ENCODE measurements around the gene GCK. TPM values are rescaled to one million over a fixed set of nuclear protein-coding genes. Genes with fewer than 3 reads are reported as not detected.
"Not testable (repeated sequence)": the region's sequence is repeated elsewhere in the genome, so short reads cannot be mapped to it uniquely, and the experiment has no call there.

The GCK gene
- total RNA-seq, 1 donor from 2014 or later, result 0.79 TPM

DNA sequence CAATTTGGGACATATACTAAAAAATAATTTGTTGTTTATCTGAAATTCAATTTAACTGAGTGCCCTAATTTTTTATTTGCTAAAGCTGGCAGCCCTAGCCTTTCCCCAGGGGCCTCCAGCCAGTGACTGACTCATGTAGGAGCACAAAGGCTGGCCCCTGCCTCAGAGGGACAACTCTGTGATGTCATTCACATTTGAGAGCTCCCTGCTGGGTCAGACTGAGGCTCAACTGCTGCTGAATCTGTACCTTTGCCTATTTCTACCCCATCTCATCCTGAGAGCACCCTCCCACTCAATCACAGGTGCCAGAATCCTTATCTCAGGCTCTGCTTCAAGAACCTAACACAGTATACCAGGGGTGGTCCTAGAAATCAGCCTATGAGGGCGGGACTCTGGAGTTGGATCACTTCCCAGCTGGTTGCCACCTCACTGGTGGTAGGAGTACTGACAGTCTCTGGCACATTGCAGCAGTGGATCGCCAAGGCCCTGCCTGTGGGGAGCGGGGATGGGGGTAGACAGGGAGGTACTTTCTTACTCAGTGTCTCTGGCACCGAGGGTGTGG lies 11.6 kb downstream of the GCK start:
- no peak for DNase-seq

DNA sequence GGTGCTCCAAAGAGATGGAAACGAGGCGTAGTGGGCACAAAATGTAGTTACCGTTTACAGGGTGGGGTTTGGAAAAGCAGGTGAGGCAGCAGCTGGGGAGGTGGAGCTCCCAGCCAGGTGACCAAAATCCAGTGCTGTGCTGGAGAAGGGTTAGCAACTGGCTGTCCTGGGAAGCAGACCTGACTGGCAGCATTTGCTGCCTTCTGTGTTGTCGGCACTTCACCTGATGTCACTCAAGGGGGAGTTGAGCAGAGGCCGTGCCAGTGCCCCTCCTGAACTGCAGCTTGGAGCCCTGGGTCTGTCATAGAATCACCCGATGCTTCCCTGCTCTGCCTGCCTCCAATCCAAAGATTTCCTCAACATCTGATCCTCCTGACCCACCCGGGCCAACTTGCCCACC lies 12.8 kb downstream of the GCK start:
- no peak for DNase-seq

DNA sequence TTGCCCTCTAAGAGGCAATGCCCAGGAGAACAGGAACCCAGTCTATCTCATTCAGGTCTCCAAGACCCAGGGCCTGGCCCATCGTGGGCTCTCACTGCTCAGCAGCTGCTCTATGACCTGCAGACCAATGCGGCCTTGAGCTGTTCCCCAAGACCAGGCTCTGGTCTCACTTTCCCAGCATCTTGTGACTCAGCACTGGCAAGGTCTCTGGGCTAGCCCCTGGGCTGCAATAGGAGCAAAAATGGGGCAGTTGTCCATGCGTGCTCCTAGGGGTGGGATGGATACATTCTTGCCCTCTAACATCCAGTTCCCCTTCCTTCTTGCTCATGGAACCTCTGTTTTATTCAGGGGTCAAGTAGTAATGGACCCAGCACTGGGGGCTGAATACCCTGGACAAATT lies 13.5 kb downstream of the GCK start:
- no peak for DNase-seq

DNA sequence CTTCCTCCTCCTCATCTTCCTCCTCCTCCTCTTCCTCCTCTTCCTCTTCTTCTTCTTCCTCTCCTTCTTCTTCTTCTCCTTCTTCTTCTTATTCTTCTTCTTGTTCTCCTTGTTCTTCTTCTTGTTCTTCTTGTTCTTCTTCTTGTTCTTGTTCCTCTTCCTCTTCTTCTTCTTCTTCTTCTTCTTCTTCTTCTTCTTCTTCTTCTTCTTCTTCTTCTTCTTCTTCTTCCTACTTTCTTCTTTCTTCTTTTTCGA lies 14.6 kb downstream of the GCK start:
- DNase-seq, result not testable (repeated sequence)

DNA sequence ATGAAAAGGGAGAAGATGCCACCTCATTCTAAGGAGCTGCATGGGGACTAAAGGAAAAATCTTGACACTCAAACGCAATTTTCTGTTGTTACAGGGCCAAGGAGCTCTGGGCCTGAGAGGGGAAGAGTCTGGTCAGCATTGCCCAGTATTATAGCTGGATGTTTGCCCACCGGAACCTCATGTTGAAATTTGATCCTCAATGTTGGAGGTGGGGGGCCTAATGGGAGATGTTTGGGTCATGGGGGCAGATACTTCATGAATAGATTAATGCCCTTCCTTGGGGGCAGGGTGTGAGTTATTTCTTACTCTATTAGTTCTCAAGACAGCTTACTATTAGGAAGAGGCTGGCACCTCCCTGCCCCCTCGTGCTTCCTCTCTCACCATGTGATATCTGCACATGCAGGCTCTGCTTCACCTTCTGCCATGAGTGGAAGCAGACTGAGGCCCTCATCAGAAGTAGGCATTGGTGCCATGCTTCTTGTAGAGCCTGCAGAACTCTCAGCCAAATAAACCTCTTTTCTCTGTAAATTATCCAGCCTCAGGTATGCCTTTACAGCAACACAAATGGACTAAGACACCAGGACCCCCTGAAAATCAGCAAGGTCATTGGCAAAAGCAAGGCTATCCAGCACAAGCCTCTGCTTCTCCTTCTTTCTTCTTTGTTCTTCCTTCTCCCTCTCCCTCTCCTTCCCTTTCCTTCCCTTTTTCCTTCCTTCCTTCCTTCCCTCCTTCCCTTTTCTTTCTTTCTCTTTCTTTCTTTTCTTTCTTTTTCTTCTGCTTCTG lies 15.1 kb downstream of the GCK start:
- no peak for DNase-seq

DNA sequence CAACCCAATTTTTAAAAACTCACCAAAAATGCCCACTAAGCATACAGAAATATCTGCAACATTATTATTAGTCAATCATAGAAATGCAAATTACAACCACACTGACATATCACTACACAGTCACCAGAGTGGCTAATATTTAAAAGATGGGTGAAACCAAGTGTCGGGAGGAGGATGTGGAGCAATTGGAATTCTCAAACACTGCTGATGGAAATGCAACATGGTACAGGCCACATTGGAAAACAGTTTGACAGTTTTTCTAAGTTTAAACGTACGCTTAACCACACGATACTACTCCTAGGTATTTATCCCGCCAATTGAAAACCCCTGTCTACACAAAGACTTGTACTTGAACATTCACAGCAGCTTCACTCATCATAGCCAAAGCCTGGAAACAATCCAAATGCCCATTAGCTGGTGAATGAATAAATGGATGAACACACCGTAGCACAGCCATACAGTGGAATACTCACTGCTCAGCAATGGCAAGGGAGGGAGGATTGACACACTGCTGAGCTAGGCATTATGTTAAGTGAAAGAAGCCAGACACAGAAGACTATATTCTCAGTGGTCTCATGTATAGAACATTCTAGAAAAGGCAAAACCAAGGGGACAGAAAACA lies 16.3 kb downstream of the GCK start:
- no peak for DNase-seq

DNA sequence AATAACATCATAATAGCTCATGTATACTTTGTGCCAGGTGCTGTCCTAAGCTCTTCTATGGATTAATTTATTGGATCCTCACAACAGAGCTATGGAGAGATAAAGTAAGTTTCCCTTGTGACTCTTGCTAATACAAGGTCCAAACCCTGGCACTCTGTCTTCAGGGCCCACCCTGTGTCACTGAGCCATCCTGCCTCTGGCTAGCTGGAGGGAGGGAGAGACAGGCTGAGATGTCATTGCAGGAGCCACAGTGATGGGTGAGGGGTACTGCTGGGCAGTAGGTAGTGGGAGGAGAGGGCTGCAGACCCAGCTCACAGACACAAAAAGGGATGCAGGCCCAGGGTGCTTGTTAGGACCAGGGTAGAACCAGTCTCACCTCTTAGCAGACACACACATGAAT lies 16.9 kb downstream of the GCK start:
- DNase-seq, result no peak

DNA sequence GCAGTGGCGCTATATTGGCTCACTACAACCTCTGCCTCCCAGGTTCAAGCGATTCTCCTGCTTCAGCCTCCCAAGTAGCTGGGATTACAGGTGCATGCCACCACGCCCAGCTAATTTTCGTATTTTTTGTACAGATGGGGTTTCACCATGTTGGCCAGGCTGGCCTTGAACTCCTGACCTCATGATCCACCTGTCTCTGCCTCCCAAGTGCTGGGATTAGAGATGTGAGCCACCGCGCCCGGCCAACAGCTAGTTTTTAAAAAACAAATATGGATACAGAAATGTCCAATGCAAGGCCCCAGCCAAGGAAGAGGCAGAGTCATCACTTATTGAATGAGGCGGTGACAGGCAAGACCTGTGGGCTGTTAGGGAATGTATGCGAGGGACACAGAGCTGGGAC lies 17.3 kb downstream of the GCK start:
- DNase-seq, result not testable (repeated sequence)

DNA sequence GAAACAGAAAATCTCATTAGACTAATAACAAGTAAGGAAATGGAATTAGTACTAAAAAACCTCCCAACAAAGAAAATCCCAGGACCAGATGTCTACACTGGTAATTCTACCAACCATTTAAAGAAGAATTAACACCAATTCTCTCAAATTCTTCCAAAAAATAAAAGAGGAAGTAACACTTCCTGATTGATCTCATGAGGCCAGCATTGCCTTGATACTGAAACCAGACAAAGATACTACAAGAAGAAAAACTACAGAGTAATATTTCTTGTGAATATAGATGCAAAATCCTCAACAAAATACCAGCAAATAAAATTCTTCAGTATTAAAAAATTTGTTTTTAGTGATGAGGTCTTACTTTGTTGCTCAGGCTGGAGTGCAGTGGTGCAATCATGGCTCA lies 21.3 kb downstream of the GCK start:
- no peak for DNase-seq

DNA sequence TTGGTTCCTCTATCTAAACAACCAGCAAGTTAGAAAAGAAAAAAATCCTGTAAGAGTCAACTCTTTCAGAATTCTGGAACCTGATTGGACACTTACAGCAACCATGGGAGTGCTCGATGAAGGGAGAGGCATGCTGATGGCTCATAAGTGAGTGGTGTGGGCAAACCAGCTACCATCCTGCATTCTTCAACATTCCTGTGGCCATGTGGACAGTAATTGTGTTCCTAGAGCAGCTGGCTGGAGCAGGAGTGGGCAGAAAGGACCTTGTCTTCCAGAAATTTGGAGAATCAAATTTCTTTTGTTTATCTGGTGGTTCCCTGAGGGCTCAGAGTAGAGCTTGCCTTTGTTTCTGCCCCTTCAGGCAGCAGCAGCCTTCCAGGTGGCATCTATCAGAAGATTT lies 25.6 kb downstream of the GCK start:
- DNase-seq, result no peak

DNA sequence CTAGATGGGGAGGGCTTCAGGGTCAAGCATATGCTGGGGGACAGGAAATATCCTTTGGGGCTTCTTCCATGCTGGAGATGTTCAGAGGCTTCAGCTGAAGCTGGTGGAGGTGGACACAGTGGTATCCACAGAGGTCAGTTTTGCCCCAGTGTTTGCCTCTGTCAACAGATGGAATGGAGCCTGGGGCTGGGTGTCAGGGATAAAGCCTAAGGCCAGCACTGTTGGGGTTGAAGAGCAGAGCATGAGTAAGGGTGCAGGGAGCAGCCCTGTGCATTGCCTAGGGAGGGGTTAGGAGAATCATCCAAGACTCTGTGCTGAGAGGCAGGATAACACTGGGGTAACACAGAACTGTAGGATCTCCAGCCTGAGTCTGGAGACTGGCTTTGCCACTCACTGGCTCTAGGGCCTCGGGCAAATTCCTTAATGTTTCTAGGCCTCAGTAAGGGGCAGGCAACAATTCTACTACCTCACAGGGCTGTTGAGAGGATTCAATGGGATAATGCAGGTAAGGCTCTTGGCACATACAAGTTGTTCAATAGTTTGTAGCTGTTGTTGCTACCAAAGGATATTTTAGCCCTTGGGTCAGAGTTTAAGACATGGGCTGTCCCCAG lies 26.3 kb downstream of the GCK start:
- DNase-seq, result no peak

DNA sequence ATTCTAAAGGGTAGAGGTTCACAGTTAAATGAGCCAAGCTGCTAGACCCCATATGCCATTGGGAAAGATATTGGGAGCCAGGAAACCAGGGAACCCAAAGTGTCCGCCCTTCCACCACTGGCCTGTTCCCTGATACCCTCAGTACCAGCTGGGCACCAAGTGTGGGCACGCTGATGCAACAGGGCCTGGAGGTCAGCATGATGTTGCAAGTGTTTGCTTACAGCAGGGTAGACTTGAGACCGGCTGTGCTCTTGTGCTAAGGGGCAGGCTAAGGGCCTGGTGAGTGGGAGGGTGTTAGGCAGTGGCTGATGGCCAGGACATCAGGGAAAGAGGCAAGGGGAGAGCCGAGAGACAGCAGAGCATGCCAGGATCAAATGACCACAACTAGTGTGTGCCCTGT lies 27.1 kb downstream of the GCK start:
- no peak for DNase-seq

DNA sequence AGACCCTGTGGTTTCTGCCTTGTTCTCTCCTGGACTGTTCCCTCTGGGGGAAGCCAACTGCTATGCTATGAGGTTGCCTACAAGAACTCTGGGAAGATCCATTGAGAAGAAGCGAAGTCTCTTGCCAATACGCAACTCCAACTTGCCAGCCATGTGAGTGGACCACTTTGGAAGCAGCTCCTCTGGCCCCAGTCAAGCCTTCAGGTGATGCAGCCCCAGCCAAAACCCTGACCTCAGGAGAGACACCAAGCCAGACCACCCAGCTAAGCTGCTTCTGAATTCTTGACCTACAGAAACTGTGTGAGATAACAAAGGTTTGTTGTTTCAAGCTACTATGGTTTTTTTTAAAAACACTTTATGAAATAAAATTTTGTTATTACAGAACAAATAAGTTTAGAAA lies 27.9 kb downstream of the GCK start:
- DNase-seq, result no peak

DNA sequence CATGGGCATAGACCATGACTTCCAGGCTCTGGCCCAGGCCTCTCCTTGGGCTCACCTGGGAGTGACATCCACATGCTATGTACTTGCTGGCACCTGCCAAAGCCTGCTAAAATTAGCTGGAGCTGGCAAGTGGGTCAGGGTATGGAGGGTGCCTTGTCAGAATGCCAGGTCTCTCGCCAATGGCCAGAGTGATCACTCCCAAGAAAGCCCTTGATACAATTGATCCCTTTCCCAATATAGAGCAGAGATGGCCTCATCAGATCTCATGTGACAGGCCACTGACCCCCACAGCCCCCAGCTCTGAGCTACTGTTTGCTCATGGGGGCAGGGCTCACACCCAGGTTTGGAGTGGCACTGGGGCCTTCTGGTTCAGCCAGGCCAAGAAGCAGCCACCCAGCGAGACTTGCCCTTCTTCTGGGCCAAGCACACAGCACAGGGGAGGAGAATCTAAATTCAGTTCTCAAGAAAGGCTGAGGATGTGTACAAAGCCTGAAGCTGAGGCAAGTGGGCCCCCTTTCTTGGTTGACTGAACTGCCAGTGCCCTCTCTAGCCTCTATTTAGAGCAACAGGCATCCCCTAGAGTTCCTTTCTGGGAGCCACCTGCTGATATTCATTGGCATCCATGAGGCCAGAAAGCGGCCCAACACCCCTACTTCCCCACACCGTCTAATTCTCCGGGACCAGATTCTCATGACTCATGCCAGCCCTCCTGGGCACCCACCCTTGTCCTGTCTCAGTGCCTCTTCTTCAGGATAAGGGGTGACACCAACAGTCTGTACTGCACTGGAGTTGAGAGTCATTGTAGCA lies 29.2 kb downstream of the GCK start:
- no peak for DNase-seq

DNA sequence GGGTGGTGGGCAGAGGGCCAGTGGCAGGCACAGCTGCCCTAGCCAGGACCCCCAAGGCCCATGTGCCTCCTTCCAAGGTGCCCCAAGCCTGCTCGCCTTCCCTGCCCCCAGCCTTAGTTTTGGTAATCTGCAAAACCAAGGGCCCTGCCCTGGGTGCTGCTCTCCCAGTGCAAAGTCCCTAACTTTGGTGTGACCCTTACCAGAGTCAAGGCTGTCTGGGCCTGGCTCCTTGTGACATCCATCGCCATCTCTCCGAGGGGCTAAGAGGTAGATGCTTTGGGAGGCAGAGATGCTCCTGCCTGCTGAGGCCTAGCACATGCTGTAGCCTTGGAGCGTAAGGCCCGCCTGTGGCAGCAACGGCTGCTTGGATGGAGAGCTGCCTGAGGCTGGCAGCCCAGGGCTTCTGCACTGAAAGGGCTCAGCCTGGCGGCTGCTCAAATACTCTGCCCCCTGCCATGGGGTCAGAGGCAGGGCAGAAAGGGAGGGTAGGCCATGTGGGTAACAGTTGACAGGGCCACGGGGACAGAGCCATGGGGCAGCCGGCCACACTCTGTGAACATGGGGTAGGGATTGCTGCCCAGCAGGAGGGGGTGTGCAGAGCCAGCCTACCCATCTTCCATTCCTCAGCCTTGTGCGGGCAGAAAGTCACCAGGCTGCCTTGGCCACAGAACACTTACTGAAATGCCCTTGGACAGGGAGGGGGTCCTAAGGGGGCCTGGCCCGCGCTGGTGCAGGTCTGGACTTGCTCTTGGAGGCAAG lies 30.2 kb downstream of the GCK start:
- no peak for DNase-seq

DNA sequence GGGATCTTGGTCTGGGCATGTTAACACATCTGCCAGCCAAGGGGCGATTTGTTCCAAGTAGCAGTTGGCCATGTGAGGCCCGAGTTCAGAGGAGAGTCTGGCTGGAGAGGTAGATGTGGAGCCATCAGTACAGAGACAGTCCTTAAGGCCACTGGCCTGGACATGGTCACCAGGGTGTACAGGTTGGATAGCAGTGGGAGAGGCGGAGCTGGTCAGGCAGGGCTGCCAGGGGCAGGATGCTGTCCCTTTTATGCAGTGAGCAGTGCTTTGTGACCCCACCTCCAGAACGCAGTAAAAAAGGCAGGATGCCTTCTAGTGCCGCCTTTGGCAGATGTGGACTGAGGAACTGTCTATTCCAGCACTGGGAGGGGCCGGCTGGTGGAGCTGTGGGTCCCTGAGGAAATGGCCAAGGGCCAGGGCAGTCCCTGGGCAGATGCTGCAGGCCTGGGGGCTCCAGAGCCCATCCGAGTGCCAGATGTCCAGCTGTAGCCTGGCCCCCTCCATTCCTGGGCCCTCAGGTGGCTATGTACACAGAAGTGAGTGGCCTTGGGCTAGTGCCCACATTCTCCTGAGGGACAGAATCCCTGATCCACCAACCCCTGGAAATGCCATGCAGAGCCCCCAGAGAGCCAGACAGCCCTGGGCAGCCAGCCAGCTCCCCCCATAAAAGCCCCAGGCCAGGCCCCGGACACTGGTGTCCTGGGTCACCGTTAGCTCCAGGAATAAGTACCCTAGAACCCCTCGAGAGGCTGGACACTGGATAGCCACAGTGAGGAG lies 31.0 kb downstream of the GCK start:
- no peak for DNase-seq

DNA sequence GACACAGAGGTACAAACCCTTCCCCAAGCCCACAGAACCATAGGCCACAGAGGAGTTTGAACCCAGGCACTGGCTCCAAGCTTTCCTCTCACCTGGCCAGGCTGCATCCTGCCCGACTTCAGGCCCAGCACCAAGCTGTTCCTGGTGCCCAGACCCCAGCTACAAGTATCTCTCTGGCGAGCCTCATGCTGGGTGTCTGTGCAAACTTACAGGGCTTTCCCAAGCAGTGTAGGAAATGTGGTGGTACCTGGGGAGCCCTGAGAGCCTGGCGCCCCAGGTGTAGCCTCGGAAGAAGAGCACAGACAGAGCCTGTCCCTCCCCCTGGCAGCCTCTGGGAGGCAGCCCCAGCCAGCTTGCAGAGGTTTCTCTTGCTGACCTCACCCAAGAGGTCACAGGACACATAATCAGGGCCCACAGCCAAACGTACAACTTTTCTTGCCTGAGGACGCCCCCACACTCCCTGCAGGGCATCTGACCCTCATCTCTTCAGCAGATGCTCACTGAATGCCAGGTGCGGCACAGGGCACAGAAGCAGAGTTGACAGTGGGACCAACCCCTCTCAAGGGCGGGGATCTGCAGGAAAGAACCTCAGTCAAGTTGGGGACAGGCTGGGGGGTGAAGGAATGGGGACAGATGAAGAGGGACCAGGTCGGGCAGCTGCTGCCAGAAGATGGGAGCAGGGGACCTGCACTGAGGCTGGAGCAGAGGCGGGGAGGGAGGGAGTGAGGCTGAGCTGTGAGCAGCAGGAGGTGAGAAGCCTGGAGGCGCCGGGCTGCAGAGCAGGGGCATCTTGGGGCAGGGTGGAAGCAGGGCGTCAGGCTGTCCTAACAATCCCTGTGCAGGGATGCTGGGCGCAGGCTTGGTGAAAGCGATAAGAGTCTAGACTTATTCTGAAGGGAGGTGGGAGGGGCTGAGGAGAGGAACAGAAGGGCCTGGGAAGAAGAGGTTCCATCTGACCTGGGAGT lies 31.8 kb downstream of the GCK start:
- DNase-seq, result no peak

DNA sequence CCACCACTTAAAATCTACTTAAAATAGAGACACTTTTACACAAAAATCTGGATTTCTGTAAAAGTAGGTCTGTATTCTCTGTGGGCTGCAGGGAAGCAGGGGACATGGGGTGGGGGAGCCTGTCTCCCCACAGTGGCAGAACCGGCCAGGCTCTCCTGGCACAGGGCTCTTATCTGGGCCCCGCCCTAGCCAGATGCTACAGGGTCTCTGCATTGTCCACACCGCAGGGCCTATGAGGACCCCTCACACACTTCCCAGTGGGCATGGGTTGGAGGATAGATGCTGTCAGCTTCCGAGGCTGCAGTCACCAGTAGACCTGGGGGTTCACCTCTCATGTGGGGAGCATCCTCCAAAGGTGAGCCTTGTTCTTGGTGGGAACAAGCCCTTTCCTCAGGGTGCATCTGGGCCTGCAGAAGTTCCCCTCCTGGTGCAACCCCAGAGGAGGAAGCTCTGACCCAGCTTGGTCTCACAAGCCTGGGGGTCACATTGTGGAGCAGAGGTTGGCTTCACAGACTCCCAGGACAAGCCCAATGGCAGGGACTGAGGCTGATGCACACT lies 32.7 kb downstream of the GCK start:
- no peak for DNase-seq

Measured in skin of body (tissue), 2 donors.